Lung (tissue), 12 donors: ENCODE data around the gene SETBP1. TPM values are rescaled to one million over a fixed set of nuclear protein-coding genes. Genes with fewer than 3 reads are reported as not detected.
A peak's percentile ranks its signal among the peaks of the same experiment; 100 is the strongest.

ENCODE experiments used
- ATAC-seq: fragments of 200-7000 bp; cut with Tn5 transposase; one replicate; pipeline ENCODE4 v1.9.1; 2020; ENCODE audit warnings: moderate number of reproducible peaks; ENCODE audit not compliant: insufficient read depth, low FRiP score
- DNase-seq, 3 donors: peaks; one replicate each; pipeline ENCODE4 v3.0.0-alpha.2; 2013 to 2017
- H3K27ac ChIP-seq, 2 donors: one replicate each; pipeline ENCODE4 v1.5.1; 2013; ENCODE audit warnings: mild to moderate bottlenecking in 2 of 2, moderate library complexity in 2 of 2, control low read depth in 1 of 2, inconsistent platforms in 1 of 2, low read depth in 1 of 2, low read length in 1 of 2
- H3K27me3 ChIP-seq, 3 donors: one replicate each; pipeline ENCODE4 v1.5.1; 2013; ENCODE audit warnings: low read length in 2 of 3; ENCODE audit not compliant: control insufficient read depth in 3 of 3, insufficient read depth in 3 of 3
- H3K36me3 ChIP-seq, 4 donors: one replicate each; pipeline ENCODE4 v1.5.1; 2013; ENCODE audit warnings: low read length in 4 of 4, mild to moderate bottlenecking in 1 of 4, moderate library complexity in 1 of 4; ENCODE audit not compliant: control insufficient read depth in 4 of 4, insufficient read depth in 4 of 4
- H3K4me1 ChIP-seq, 5 donors: one replicate each; pipeline ENCODE4 v1.5.1; 2013; ENCODE audit warnings: low read length in 5 of 5, mild to moderate bottlenecking in 2 of 5, moderate library complexity in 1 of 5; ENCODE audit not compliant: control insufficient read depth in 5 of 5, insufficient read depth in 5 of 5
- H3K4me3 ChIP-seq: one replicate; pipeline ENCODE4 v1.5.1; 2013; ENCODE audit warnings: mild to moderate bottlenecking, control low read depth, moderate library complexity
- H3K9ac ChIP-seq, 2 donors: one replicate each; pipeline ENCODE4 v1.5.1; 2013; ENCODE audit warnings: low read length in 2 of 2, control low read depth in 1 of 2; ENCODE audit not compliant: insufficient read depth in 1 of 2
- H3K9me3 ChIP-seq, 4 donors: one replicate each; pipeline ENCODE4 v1.5.1; 2013; ENCODE audit warnings: low read length in 3 of 4, mild to moderate bottlenecking in 1 of 4, moderate library complexity in 1 of 4; ENCODE audit not compliant: control insufficient read depth in 4 of 4, insufficient read depth in 3 of 4
- CTCF ChIP-seq: IDR thresholded peaks from 2 replicates; pipeline ENCODE4 v1.5.1; 2012; ENCODE audit warnings: mild to moderate bottlenecking; ENCODE audit errors: control extremely low read depth, extremely low read depth
- WGBS, 2 donors: extraction: QIAGEN DNeasy Blood & Tissue Kit; methylation state at CpG; one replicate each; pipeline ENCODE4 v1.1.7; 2013; 5-methylcytosine and 5-hydroxymethylcytosine counted together
- polyA plus RNA-seq, 2 donors: library from polyadenylated mRNA; stranded (reverse); fragments of 200-250 nt; gene quantifications; one replicate each; pipeline ENCODE4 v1.2.1, GENCODE V29; 2013
- total RNA-seq, 2 donors: library from RNA; depleted of rRNA in 1 of 2; stranded (reverse); fragments of >200 nt in 1 of 2; gene quantifications; one replicate each; pipeline ENCODE4 v1.2.1, GENCODE V29; 2014 to 2021
- donor health status: control.
- donor health status: control.
- donor health status: Bipolar disorder and iron deficiency.
- donor health status: healthy.
- donor health status: DM: yes; HTN: yes; CAD: no.

Gene SETBP1
- total and polyA plus RNA-seq, 4 donors, result 1.6 to 43.8 (median 16.6) TPM

DNA sequence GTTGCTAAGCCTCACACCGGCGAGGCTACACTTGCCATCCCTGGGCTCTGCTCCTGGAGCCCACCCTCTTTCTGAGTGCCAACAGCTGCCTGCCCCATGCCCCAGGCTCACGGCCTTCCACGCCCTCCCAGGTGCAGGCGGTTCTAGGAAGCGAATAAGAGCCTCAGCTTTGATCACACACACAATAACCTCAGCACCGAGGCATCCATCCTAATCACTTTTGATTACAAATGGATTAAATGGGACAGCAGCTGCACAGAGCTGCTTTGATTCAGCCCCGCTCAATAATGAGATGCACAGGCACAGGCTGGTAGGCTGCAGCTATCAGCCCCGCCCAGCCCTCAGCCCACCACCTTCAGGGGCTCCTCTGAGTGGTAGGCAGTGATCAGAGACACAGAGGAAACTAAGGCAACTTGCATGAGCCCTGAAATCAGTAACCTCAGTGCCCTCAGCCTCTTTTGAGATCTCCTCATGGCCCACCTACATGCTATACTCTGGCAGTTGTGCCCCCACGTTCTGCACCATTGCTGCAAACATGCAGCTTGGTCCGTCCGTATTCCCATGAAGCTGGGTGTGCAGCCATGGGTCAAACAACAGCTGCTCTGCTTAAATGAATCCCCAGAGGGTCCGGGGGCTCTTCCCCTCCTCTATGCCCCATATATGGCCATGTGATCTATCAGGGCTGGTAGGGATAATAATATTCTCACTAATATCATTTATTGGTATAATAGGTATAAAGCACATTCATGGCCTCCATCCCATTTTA, 171.4 kb downstream of the SETBP1 start:
- Histone ChIP-seq H3K9ac (no peak overlapping the region), H3K9me3 (peaks cover 0 to 4% (median 0%) of the 10 kb centered on the region in 4 donors), H3K36me3 (no peaks in the 10 kb centered on the region), H3K4me3 (no peak overlapping the region), H3K4me1 (peaks cover 5 to 52% (median 17%) of the 10 kb centered on the region in 5 donors), H3K27ac (no peak overlapping the region), H3K27me3 (no peaks in the 10 kb centered on the region)
- no peak for ATAC-seq
- 93% methylated on average over 13 of the region's 13 CpGs for WGBS, 2 donors
- no peak for TF ChIP-seq CTCF
- no peak for DNase-seq

DNA sequence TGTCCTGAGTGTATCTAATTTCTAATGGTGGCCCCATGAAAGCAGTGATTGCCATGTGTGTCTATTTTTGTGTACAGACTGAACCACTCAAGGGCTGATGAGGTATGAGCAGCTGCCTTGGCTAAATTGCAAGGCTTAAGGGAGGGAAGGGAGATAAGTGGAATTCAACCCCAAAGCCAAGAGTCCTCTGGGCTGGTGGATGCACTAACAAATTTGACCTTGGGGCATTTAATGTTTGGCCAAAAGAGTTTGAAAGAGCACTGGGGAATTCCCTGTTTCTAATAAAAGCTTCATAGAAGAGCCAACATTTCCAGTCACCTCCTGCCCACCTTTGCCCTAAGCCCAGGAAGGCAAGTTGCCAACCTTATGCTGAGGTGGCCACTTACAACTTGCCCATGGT, 172.1 kb downstream of the SETBP1 start:
- no peak overlapping the region for H3K27ac ChIP-seq
- H3K4me1 ChIP-seq, result peaks cover 2 to 44% (median 24%) of the 10 kb centered on the region in 5 donors
- no peak for TF ChIP-seq CTCF
- H3K9ac ChIP-seq, result no peak overlapping the region
- H3K9me3 ChIP-seq, result peaks cover 0 to 4% (median 0%) of the 10 kb centered on the region in 4 donors
- no peaks in the 10 kb centered on the region for H3K36me3 ChIP-seq
- DNase-seq (peak; percentile 20 to 70 (median 63)), ATAC-seq (no peak)
- no peak overlapping the region for H3K4me3 ChIP-seq
- H3K27me3 ChIP-seq, result no peaks in the 10 kb centered on the region

GRCh38 chr18:44853430-44853829, 172.7 kb downstream of the SETBP1 start:
- 81 to 95% methylated on average over 2 of the region's 2 CpGs for WGBS, 2 donors
- Histone ChIP-seq H3K36me3 (no peaks in the 10 kb centered on the region), H3K4me1 (peaks cover 4 to 39% (median 27%) of the 10 kb centered on the region in 5 donors), H3K4me3 (no peak overlapping the region), H3K27me3 (no peaks in the 10 kb centered on the region), H3K9ac (no peak overlapping the region), H3K27ac (no peak overlapping the region), H3K9me3 (peaks cover 0 to 4% (median 0%) of the 10 kb centered on the region in 4 donors)
- ATAC-seq (no peak), DNase-seq (no peak)
- no peak for TF ChIP-seq CTCF
